Skeletal muscle satellite cell (primary cell): ENCODE measurements around the gene ACYP2.
"Not testable (repeated sequence)": the region's sequence is repeated elsewhere in the genome, so short reads cannot be mapped to it uniquely, and the experiment has no call there.

Source experiments
- H3K27me3 ChIP-seq: 2 replicates; pipeline ENCODE4 v1.7.0; 2013; ENCODE audit warnings: low read length; ENCODE audit not compliant: control insufficient read depth, insufficient read depth
- H3K36me3 ChIP-seq: 2 replicates; pipeline ENCODE4 v1.7.0; 2013; ENCODE audit warnings: mild to moderate bottlenecking, control low read depth, low read length; ENCODE audit not compliant: insufficient read depth
- H3K4me1 ChIP-seq: 2 replicates; pipeline ENCODE4 v1.7.0; 2013; ENCODE audit warnings: low read length; ENCODE audit not compliant: control insufficient read depth, insufficient read depth
- H3K4me2 ChIP-seq: 2 replicates; pipeline ENCODE4 v1.7.0; 2013; ENCODE audit warnings: mild to moderate bottlenecking, low read length
- H3K4me3 ChIP-seq: 2 replicates; pipeline ENCODE4 v1.7.0; 2013; ENCODE audit warnings: low read length
- H3K9ac ChIP-seq: 2 replicates; pipeline ENCODE4 v1.7.0; 2013; ENCODE audit warnings: mild to moderate bottlenecking, low read depth, low read length, moderate library complexity
- H3K9me3 ChIP-seq: replicated peaks from 2 replicates; pipeline ENCODE4 v1.7.0; 2013; ENCODE audit warnings: mild to moderate bottlenecking, control low read depth, low read length

Gene ACYP2

GRCh38 chr2:54260241-54260595 lies 144.8 kb downstream of the ACYP2 start:
- Histone ChIP-seq H3K4me3 (no peak overlapping the region), H3K4me2 (no peak overlapping the region), H3K4me1 (peaks cover 5% of the 10 kb centered on the region), H3K27me3 (no peaks in the 10 kb centered on the region), H3K9me3 (no peaks in the 10 kb centered on the region), H3K9ac (no peak overlapping the region), H3K36me3 (no peaks in the 10 kb centered on the region)

DNA sequence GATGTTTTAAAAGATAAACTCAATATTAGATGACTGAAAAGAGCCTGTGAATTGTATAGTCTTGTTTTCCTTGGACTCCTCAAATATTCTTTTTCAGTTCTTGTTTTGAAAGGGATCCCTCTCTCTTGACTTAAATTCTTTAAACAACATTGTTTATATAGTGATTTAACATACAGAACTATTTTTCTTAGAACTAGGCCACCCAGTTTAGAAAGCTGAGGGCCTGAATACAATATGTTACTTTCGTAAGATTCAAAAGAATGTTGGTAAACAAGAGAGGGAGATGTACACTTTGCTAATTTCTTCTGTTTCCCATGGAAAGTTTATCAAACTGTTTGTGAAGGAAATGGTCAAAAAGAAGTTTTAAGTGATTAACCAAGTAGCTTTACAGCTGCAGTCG lies 146.1 kb downstream of the ACYP2 start:
- Histone ChIP-seq H3K4me1 (peaks cover 5% of the 10 kb centered on the region), H3K9ac (no peak overlapping the region), H3K36me3 (no peaks in the 10 kb centered on the region), H3K4me2 (no peak overlapping the region), H3K27me3 (no peaks in the 10 kb centered on the region), H3K9me3 (no peaks in the 10 kb centered on the region), H3K4me3 (no peak overlapping the region)

DNA sequence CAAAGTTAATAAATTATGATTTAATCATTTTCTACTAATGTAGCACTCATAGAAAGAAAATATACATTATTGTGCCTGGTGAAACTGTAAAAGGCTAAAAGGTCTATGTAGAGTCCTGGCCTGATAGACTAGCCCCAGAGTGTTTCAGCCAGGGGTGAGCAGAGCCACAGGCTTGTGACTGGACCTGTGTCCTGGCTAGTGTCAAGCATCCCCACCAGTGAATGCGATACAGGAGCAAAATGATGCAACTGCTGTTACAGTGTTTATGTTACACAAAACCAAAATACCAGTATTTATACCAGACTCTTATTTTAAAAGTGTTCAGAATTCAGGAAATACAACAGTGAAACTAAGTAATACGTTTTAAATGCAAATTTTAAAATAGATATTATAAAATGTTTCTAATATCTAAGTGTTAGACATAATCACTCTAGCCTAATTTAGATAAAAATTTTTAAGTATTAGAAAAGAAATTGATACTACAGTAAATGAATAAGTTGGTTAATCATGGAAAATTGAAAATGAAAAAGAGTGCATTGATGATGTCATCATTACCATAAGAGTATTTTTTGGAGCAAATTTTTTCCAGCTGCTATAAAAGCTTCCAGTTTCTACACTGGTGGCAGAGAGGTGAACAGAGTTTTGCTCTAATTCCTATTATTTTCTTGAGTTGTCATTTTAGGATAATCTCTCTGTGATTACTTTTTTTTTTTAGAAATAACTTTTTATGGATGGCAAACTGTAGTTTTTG lies 146.8 kb downstream of the ACYP2 start:
- Histone ChIP-seq H3K36me3 (no peaks in the 10 kb centered on the region), H3K27me3 (no peaks in the 10 kb centered on the region), H3K4me3 (no peak overlapping the region), H3K9me3 (no peaks in the 10 kb centered on the region), H3K9ac (no peak overlapping the region), H3K4me2 (no peak overlapping the region), H3K4me1 (peaks cover 5% of the 10 kb centered on the region)

DNA sequence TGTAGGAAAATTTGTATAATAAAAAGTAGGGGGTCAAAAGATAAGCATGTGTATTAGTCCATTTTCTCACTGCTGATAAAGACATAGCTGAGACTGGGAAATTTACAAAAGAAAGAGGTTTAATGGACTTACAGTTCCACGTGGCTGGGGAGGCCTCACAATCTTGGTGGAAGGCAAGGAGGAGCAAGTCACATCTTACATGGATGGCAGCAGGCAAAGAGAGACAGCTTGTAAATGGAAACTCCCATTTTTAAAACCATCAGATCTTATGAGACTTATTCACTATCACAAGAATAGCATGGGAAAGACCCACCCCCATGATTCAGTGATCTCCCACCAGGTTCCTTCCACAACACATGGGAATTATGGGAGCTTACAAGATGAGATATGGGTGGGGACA lies 149.7 kb downstream of the ACYP2 start:
- not testable (repeated sequence) for H3K4me1 ChIP-seq, H3K9me3 ChIP-seq, H3K4me3 ChIP-seq, H3K4me2 ChIP-seq, H3K36me3 ChIP-seq, H3K27me3 ChIP-seq, H3K9ac ChIP-seq

DNA sequence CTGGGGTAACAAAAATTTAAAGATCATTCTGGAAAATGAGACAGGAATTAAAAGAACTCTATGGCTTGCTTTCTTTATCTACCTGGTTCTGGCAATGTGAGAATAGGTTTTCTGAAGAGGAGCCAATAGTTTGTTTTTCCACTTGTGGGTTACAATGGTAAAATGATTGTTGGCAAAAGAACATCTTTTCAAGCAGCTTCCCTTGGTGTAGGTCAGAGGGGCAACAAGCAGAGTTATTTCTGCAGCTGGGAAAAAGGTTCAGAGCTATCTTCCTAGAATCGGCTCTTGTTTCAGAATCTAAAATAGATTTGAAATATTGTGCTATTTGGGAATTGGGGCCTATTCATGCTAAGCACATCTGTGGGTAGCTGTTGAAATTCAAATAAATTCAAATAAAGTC lies 152.2 kb downstream of the ACYP2 start:
- no peaks in the 10 kb centered on the region for H3K4me1 ChIP-seq
- H3K9me3 ChIP-seq: no peaks in the 10 kb centered on the region
- no peaks in the 10 kb centered on the region for H3K27me3 ChIP-seq
- H3K4me3 ChIP-seq: no peak overlapping the region
- H3K4me2 ChIP-seq: no peak overlapping the region
- no peaks in the 10 kb centered on the region for H3K36me3 ChIP-seq
- H3K9ac ChIP-seq: no peak overlapping the region

GRCh38 chr2:54271189-54271588 lies 155.8 kb downstream of the ACYP2 start:
- Histone ChIP-seq H3K4me1 (no peaks in the 10 kb centered on the region), H3K4me3 (no peak overlapping the region), H3K9me3 (no peaks in the 10 kb centered on the region), H3K36me3 (no peaks in the 10 kb centered on the region), H3K4me2 (no peak overlapping the region), H3K9ac (no peak overlapping the region), H3K27me3 (no peaks in the 10 kb centered on the region)

DNA sequence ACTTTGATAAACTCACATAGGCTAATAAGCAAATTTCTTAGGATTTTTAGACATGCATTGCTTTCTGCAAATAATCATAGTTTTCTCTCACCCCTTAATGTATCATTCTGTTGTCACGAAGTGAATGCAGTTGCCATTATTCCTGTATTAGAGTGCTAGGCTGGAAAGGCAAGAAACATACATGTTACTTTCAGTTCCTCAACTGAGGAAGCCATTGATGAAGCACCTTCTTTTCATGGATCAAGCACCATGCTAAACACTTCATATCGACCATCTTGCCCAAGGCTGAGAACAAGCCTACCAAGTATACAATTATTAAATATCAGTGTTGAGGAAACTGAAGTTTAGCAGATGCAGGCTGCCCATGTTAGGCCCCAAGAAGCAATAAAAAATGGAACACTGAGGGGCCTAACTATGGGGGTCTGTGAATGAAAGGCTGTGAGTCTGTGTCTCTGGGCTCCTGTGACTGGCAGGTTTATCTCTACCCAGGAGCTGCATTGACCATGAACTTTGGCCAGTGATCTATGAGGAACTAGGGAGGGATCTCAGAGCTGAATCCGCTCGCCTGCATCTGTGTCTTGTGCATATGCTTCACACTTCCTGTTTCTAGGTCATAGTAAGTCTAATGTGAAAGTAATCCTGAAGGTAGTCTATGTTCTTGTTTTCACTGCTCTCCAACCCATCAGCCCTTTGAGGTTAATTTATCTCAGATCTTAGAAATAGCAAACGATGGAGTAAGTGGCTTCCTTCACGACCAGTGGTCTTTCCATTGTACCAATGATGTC lies 156.6 kb downstream of the ACYP2 start:
- Histone ChIP-seq H3K4me1 (no peaks in the 10 kb centered on the region), H3K27me3 (no peaks in the 10 kb centered on the region), H3K9ac (no peak overlapping the region), H3K36me3 (no peaks in the 10 kb centered on the region), H3K9me3 (no peaks in the 10 kb centered on the region), H3K4me3 (no peak overlapping the region), H3K4me2 (no peak overlapping the region)

- H3K9me3 ChIP-seq: no peaks in the 10 kb centered on the region
- H3K4me1 ChIP-seq: no peaks in the 10 kb centered on the region
- H3K36me3 ChIP-seq: no peaks in the 10 kb centered on the region
- no peaks in the 10 kb centered on the region for H3K27me3 ChIP-seq
- no peak overlapping the region for H3K4me2 ChIP-seq
- H3K4me3 ChIP-seq: no peak overlapping the region
- H3K9ac ChIP-seq: no peak overlapping the region
Observed at GRCh38 chr2:54274781-54275242, 159.4 kb downstream of the ACYP2 start.

DNA sequence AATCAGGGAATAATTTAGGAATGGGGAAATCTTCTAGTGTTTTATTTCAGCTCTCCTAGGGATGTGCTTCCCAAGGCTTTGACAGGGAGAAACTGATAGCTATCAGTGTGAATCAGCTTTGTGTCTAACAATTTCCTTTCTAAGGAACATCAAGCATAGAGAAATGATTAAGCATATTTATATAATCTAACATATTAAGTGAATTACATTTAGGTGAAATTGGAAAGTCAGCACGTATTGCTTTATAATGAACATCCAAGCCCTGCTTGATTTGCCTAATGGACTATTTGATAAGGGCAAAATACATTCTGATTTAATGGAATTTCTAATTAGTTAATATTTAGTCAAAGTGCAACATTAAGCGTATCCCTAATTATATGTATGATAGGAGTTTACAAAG lies 160.1 kb downstream of the ACYP2 start:
- H3K9me3 ChIP-seq: no peaks in the 10 kb centered on the region
- no peak overlapping the region for H3K4me3 ChIP-seq
- no peaks in the 10 kb centered on the region for H3K4me1 ChIP-seq
- H3K9ac ChIP-seq: no peak overlapping the region
- no peaks in the 10 kb centered on the region for H3K27me3 ChIP-seq
- no peak overlapping the region for H3K4me2 ChIP-seq
- H3K36me3 ChIP-seq: no peaks in the 10 kb centered on the region

DNA sequence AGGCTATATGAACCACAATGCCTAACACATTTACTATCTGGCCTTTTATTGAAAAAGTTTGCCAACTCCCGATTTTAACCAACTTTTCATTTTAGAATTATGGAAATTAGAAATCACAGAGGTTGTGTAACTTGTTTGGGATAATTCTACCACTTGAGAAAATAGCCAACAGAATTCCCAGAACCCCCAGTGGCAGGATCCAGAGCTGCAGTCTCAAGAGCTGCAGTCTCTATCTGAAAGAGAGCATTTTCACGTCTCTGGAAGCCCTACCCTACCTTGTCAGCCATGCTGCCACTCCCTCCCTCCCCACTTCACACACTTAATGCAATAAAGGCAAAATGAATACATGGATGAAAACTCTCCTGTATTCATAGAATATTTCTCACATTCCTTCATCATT lies 164.0 kb downstream of the ACYP2 start:
- no peak overlapping the region for H3K4me3 ChIP-seq
- H3K9me3 ChIP-seq: no peaks in the 10 kb centered on the region
- H3K27me3 ChIP-seq: no peaks in the 10 kb centered on the region
- no peaks in the 10 kb centered on the region for H3K4me1 ChIP-seq
- H3K4me2 ChIP-seq: no peak overlapping the region
- H3K36me3 ChIP-seq: no peaks in the 10 kb centered on the region
- no peak overlapping the region for H3K9ac ChIP-seq

GRCh38 chr2:54284826-54285225 lies 169.4 kb downstream of the ACYP2 start:
- Histone ChIP-seq H3K4me2 (no peak overlapping the region), H3K36me3 (no peaks in the 10 kb centered on the region), H3K9me3 (no peaks in the 10 kb centered on the region), H3K4me1 (no peaks in the 10 kb centered on the region), H3K4me3 (no peak overlapping the region), H3K27me3 (no peaks in the 10 kb centered on the region), H3K9ac (no peak overlapping the region)

GRCh38 chr2:54285451-54285850 lies 170.0 kb downstream of the ACYP2 start:
- H3K9ac ChIP-seq: no peak overlapping the region
- no peaks in the 10 kb centered on the region for H3K4me1 ChIP-seq
- no peak overlapping the region for H3K4me3 ChIP-seq
- H3K4me2 ChIP-seq: no peak overlapping the region
- H3K27me3 ChIP-seq: no peaks in the 10 kb centered on the region
- no peaks in the 10 kb centered on the region for H3K9me3 ChIP-seq
- no peaks in the 10 kb centered on the region for H3K36me3 ChIP-seq
